HG03066 (cell line): Measurements from ENCODE around the gene TMEM18.

ENCODE experiments used
- ATAC-seq: cut with Tn5 transposase; IDR thresholded peaks from one replicate; pipeline ENCODE4 v1.9.1; 2021; ENCODE audit warnings: low read depth; ENCODE audit not compliant: unreplicated experiment

Gene TMEM18

DNA sequence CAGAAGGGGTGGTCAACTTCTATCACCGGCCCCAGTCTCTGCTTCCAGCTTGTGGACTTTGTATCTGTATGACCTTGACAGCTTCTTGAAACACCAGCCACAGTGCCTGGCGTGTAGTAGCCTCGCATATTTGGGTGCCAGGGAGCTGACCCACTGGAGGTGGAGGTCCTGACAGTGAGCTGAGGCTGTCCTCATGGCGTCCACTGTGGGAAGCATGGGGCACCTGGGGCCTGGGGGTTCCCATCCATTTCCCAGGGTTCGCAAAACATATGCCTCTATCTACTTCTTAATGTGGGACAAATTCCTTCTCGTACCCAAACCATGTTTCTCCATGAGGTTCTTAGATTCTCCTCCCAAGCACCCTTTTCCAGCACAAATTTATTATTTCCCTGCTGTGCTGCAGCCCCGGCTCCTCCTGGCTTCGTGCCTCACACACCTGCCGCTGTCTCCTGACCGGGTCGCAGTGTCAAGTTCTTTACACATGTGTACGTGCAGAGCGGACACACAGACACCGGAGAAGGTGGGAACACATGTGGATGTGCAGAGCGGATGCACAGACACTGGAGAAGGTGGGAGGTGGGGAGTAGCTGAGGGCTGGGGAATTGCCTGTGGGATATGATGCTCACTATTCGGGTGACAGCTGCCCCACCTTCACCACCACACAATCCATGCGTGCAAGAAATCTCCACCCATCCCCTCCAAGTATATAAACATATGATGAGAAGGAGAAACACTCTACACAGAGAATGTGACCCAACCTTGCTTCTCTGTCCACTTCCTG, 23.4 kb downstream of the TMEM18 start:
- no peak for ATAC-seq

GRCh38 chr2:652881-653480, 24.2 kb downstream of the TMEM18 start:
- no peak for ATAC-seq

GRCh38 chr2:651951-652373, 25.2 kb downstream of the TMEM18 start:
- ATAC-seq: no peak

- no peak for ATAC-seq
Observed at GRCh38 chr2:650343-651310, 26.6 kb downstream of the TMEM18 start.

GRCh38 chr2:649426-650342, 27.5 kb downstream of the TMEM18 start:
- ATAC-seq: no peak

- ATAC-seq: no peak
Observed at GRCh38 chr2:648476-649424, 28.5 kb downstream of the TMEM18 start.

DNA sequence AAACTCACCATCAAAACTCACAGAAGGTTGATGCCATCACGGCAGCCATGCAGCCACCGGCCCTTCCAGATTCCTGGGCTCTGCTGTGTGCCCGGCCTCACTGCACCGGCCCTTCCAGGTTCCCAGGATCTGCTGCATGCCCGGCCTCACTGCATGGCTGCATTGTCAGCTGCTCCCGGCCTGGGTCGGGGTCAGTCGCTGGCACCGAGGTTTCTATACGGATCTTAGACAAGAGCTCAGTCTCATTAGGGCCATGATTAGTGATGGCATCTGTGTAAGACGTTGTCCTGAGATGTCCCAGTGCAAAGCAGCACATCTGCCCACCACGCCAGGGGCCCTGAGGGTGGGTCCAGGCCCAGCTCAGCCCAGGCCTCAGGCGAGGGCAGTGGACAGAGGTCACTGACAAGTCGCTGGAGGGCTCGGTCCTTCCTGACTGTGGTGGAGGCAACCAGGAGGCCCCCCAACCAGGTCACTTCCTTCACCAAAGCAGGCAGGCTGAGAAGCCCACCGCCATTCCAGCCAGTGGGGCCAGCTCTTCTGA, 29.4 kb downstream of the TMEM18 start:
- ATAC-seq: no peak

DNA sequence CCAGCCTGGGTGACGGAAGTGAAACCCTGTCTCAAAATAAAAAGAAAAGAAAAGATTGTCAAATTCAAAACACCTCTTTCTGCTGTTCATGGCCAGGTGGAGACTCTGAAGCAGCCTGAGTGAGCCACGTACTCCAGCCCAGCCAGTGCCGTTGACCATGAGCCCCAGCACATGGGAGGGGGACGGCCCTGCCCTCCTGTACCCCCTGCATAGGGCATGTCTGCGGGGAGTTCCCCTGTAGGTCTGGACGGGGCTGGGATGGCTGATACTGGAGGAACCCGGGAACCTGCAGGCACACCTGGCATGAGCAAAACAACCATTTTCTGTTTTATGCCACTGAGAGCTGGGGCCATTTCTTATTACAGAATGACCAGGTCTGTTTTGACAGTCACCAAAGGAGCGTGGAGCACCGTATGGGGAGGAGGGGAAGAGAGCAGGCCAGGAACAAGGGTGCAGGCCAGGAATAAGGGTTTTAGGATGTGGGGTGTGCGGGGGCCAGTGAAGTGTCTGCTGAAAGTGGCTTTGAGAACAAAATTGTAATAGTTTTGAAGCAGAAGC, 30.1 kb downstream of the TMEM18 start:
- no peak for ATAC-seq

- ATAC-seq: no peak
Observed at GRCh38 chr2:644871-645270, 32.3 kb downstream of the TMEM18 start.

GRCh38 chr2:643761-644160, 33.4 kb downstream of the TMEM18 start:
- ATAC-seq: no peak

DNA sequence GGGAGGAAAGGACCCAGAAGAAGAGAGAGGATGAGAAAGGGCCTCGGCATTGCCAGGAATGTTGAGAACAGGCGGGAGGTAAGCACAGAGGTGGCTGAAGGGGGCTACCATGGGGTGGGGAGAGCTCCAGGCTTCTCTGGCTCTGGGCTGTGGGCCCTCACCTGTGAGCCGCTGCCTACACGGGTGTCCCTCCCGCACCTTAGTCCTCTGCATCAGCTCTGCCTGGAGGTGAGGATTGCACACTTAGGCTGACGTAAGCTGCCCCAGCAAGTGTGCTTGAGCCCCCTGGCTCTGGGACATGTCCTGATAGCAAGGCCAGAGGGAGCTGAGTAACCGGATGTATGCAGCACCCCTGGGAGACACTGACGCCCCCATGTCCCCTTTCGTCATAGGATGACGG, 33.9 kb downstream of the TMEM18 start:
- no peak for ATAC-seq

DNA sequence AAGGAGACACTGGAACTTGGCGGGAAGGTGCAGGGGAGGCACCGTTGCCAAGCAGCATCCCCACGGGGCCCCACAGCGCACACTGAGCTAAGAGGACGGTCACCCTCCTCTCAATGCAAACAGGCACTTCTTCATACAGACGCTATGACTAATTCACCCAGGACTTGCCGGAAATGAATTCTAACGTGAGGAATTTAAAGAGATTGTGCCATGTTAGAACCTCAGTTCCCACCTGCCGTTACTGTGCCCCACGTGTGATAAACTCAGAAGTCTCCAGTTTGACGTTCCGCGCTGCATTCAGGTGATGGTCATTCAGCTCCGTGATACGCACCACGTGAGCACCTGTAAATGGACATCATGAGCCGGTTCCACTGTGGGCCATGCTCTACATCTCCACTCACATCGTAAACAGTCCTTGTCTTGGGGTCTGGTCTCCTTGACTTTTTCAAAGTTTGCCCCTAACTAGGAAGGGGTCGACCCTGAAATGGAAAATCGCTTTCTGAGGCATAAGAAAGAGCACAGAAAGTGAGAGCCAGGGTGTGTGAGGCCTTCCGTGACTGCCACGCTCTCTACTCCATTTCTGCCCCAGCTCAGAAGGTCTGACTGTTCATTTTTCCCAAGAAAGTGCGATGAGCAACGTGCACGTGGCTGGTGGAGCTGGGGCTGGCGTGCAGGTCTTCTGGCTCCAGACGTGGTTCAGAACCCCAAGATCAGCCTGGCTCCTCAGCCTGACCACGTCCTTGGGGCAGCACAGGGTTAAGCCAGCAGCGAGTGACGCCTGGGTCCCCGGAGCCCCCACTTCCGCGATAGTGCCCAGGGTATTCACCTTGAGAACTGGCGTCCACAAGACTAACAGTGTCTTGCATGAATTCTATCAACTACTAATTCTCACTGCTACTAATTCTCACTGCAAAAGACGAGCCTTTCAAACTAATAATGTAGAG, 35.1 kb downstream of the TMEM18 start:
- no peak for ATAC-seq

DNA sequence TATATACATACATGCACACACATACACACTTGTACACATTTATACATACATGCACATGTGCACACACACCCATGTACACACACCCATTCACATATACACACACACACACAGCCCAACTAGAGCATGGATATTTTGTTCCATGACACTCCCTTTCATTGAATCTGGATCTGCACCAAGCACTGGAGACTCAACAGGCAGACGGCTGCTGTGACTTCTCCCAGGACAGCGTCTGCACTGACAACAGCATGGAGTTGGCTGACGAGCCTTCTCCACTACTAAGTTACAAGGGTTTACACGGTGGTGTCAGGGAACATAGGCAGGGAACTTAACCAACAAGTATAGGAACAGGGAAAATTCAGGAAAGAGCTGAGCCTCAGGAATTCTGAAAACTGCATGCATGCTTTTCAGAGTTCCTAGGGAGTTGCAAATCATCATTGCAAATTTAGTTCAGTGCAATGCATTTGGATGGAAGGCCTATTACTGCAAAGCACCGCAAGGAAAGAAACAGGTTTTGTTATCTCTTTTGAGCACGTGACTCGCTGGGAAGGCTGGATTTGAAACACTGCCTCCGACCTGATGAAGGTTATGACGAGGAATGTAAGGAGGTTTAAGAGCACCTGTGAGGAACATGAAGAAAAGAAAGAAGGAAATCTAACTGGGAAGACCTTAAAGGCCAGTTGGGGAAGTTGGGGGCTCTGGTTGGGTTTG, 35.9 kb downstream of the TMEM18 start:
- no peak for ATAC-seq

- ATAC-seq: no peak
Observed at GRCh38 chr2:639703-640102, 37.5 kb downstream of the TMEM18 start.

GRCh38 chr2:637804-638203, 39.4 kb downstream of the TMEM18 start:
- ATAC-seq: no peak

- no peak for ATAC-seq
Observed at GRCh38 chr2:637406-637776, 39.8 kb downstream of the TMEM18 start.
